Glutamatergic neuron (in vitro differentiated cells): ENCODE results near the gene CLN3. TPM values are rescaled to one million over a fixed set of nuclear protein-coding genes. Genes with fewer than 3 reads are reported as not detected.

ENCODE experiments used
- DNase-seq: peaks from one replicate; pipeline ENCODE4 v3.0.0; 2022
- H3K27ac Mint-ChIP-seq: one replicate; pipeline ENCODE4 v1.8.0; 2020; ENCODE audit warnings: mild to moderate bottlenecking, mixed read lengths, inconsistent platforms; ENCODE audit not compliant: unreplicated experiment
- H3K27me3 Mint-ChIP-seq: one replicate; pipeline ENCODE4 v1.8.0; 2020; ENCODE audit warnings: mild to moderate bottlenecking, moderate library complexity, mixed read lengths, inconsistent platforms; ENCODE audit not compliant: unreplicated experiment
- H3K36me3 Mint-ChIP-seq: one replicate; pipeline ENCODE4 v1.8.0; 2020; ENCODE audit warnings: mild to moderate bottlenecking, mixed read lengths, inconsistent platforms; ENCODE audit not compliant: unreplicated experiment
- H3K4me1 Mint-ChIP-seq: one replicate; pipeline ENCODE4 v1.8.0; 2020; ENCODE audit warnings: mild to moderate bottlenecking, low read depth, mixed read lengths, inconsistent platforms; ENCODE audit not compliant: unreplicated experiment
- H3K4me3 Mint-ChIP-seq: one replicate; pipeline ENCODE4 v1.8.0; 2020; ENCODE audit warnings: mild to moderate bottlenecking, mixed read lengths, inconsistent platforms; ENCODE audit not compliant: unreplicated experiment
- H3K9me3 Mint-ChIP-seq: one replicate; pipeline ENCODE4 v1.8.0; 2020; ENCODE audit warnings: mild to moderate bottlenecking, moderate library complexity, mixed read lengths, inconsistent platforms; ENCODE audit not compliant: unreplicated experiment
- total RNA-seq: library from RNA; stranded (reverse); fragmentation: NEBNext Ultra II Directional; extraction: Animal tissue kit (Norgen Biotek cat#: 25700); gene quantifications from one replicate; pipeline ENCODE4 v1.2.1, GENCODE V29; 2021; ENCODE audit not compliant: unreplicated experiment
- TF ChIP-seq, protein P1 (sequence below): fragments of 200-600 bp; sonication (generic); IDR thresholded peaks from one replicate; pipeline ENCODE4 v1.5.0; 2021; ENCODE audit not compliant: partially characterized antibody, unreplicated experiment

The CLN3 gene
- total RNA-seq, 1 donor from 2014 or later = 29.4 TPM

DNA sequence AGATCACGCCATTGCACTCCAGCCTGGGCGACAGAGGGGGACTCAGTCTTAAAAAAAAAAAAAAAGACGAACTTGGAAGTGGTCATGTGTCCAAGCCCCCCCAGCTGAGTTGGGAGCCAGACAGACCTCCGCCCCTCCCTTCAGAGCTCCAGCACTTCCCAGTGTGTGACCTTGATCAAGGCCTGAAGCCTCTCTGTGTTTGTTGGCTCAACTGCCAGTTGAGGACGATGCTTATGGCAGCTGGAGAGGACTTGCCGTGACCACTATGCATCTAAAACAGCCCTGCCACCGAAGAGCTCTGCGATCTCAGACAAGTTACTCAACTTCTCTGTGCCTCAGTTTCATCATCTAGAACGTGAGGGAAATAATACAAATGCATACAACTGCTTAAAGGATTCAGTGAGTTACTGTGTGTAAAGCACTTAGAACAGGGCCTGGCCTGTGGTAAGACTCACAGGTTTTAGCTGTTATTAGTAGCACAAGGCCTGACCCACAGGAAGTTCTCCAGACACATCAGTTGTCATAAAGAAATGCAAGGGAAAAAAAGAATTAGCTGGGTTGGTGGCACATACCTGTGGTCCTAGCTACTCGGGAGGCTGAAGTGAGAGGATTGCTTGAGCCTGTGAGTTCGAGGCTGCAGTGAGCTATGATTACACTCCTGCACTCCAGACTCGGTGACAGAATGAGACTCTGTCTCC is 21.8 kb upstream of the CLN3 start:
- Mint-ChIP-seq H3K9me3 (no peaks in the 10 kb centered on the region), H3K4me1 (no peaks in the 10 kb centered on the region), H3K27me3 (peaks cover 7% of the 10 kb centered on the region), H3K4me3 (no peak overlapping the region), H3K27ac (no peak overlapping the region), H3K36me3 (no peaks in the 10 kb centered on the region)
- DNase-seq = no peak
- TF ChIP-seq, protein P1, sequence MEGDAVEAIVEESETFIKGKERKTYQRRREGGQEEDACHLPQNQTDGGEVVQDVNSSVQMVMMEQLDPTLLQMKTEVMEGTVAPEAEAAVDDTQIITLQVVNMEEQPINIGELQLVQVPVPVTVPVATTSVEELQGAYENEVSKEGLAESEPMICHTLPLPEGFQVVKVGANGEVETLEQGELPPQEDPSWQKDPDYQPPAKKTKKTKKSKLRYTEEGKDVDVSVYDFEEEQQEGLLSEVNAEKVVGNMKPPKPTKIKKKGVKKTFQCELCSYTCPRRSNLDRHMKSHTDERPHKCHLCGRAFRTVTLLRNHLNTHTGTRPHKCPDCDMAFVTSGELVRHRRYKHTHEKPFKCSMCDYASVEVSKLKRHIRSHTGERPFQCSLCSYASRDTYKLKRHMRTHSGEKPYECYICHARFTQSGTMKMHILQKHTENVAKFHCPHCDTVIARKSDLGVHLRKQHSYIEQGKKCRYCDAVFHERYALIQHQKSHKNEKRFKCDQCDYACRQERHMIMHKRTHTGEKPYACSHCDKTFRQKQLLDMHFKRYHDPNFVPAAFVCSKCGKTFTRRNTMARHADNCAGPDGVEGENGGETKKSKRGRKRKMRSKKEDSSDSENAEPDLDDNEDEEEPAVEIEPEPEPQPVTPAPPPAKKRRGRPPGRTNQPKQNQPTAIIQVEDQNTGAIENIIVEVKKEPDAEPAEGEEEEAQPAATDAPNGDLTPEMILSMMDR = no peak

DNA sequence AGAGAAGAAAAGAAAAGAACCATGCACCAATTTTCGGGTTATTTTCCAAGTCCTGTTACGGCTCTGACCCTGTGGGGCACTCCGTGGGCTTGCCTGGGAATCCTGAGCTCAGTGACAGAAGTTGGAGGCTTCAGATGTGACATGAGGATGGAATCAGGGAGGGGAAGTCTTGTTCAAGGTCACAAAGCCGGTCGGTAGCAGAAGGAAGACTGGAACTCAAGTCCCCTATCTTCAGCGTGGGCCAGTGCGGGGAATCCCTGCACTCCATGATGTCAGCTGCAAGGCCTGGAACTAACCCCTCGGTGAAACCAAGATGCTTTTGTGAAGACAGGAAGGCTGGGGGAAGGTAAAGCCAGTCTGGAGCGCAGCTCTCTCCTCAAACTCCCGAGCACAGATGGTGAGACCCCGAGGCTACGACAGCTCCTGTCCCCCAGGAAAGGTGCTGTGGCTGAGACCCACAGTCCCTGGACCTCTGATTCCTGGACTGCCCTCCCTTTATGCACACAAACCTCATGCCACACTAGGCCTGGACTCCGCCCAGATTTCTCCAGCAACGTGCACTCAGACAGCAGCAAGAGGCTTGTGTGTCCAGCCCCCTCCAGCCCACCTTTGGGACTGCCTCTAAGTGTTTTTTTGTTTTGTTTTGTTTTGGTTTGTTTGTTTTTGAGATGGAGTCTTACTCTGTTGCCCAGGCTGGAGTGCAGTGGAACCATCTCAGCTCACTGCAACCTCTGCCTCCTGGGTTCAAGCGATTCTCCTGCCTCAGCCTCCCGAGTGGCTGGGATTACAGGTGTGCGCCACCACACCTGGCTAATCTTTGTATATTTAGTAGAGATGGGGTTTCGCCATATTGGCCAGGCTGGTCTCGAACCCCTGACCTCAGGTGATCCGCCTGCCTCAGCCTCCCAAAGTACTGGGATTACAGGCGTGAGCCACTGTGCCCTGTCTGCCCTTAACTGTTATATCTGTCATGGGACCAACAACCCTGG is 20.2 kb upstream of the CLN3 start:
- Mint-ChIP-seq H3K4me3 (no peak overlapping the region), H3K27me3 (peaks cover 7% of the 10 kb centered on the region), H3K9me3 (no peaks in the 10 kb centered on the region), H3K27ac (no peak overlapping the region), H3K4me1 (no peaks in the 10 kb centered on the region), H3K36me3 (no peaks in the 10 kb centered on the region)
- TF ChIP-seq, protein P1 = no peak
- no peak for DNase-seq

GRCh38 chr16:28511031-28511430 is 19.2 kb upstream of the CLN3 start:
- Mint-ChIP-seq H3K27me3 (peaks cover 11% of the 10 kb centered on the region), H3K4me3 (no peak overlapping the region)
- DNase-seq = no peak

DNA sequence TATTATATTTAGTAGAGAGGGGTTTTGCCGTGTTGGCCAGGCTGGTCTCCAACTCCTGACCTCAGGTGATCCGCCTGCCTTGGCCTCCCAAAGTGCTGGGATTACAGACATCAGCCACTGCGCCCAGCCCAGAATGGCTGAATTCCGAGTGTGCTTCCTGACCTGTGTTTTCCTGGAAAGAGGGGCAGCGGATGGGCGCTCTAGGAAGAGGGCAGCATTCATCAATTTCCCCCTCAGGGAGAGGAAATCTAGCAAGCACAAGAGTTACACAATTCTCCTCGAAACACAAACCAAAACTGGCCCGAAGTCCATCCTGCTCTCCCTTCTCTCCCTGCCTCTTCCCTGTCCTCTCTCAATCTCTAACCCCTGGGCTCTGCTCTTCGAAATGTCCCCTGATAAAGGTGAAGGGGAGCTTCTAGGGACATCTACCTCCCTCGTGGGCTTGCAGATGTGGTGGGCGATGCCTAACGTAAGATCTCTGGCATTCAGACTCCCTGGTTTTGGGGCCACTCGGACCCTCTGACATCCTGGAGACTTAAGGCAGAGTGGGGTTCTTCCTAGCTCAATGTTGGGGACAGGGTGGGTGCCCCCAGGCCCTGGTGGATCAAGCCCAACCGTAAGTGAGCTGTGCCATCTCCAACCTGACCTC is 13.7 kb upstream of the CLN3 start:
- TF ChIP-seq, protein P1 = no peak
- H3K27ac Mint-ChIP-seq = no peak overlapping the region
- H3K9me3 Mint-ChIP-seq = no peaks in the 10 kb centered on the region

More at GRCh38 chr16:28511031-28511430, 19.2 kb upstream of the CLN3 start:
- H3K9me3 Mint-ChIP-seq = no peaks in the 10 kb centered on the region
- TF ChIP-seq, protein P1 = no peak
- no peaks in the 10 kb centered on the region for H3K4me1 Mint-ChIP-seq
- H3K27ac Mint-ChIP-seq = no peak overlapping the region
- no peaks in the 10 kb centered on the region for H3K36me3 Mint-ChIP-seq

More for the DNA sequence above, 13.7 kb upstream of the CLN3 start:
- Mint-ChIP-seq H3K4me3 (no peak overlapping the region), H3K36me3 (no peaks in the 10 kb centered on the region), H3K4me1 (no peaks in the 10 kb centered on the region), H3K27me3 (peaks cover 5% of the 10 kb centered on the region)
- DNase-seq = no peak
